ENCODE results near the gene SNAPC2.

GRCh38 chr19:7872306-7873204 is 47.6 kb upstream of the SNAPC2 start:
- TF ChIP-seq EZH2 (IDR thresholded peaks at IDR 0.05; ENCODE audit: insufficient read depth, poor library complexity, severe bottlenecking): no peak
- no peak for TF ChIP-seq EZH2phosphoT487 (IDR thresholded peaks at IDR 0.05; ENCODE audit: insufficient read depth, low read depth)
